ENCODE data around the gene PPP1R8.
"Not testable (repeated sequence)": the region's sequence is repeated elsewhere in the genome, so short reads cannot be mapped to it uniquely, and the experiment has no call there.

PPP1R8 gene

DNA sequence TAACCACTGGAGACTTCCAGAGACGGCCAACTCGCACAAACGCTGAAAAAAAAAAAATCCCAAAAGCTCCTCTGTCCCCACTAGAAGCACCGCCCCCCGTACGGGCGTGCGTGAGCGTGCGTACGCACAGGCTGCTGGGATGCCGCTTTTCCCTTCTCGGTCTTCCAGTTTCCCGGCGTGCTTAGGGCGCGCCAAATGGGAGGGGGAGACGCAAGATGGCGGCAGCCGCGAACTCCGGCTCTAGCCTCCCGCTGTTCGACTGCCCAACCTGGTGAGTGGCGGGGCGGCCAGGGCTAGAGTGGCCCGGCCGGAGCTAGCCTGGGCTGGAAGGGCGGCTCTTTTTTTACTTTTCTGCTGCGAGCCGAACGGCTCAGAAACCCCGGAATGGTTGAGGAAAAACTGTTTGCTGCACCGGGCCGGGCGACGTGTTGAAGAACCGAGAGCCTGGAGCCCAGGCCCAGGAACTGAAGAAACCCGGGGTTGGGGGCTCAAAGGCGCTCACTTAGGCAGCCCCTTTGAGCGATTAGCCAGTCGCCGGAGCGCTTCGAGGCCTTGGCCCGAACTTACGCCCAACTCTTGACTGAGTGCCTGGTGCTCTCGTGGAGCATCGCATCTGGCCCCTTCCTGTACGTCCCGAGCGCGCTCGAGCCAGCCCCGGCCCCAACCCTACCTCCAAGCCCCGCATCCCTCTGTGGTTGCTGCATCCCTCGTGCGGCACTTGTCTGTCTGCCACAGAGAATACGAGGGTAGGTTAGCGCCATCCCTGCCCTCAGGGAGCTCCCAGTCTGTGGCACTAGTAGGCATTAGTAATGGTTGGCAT is at the start of gene PPP1R8:
Gene PPP1R8, plus strand, starts transcription at position 162 of the 820 bp plus-strand sequence. Its CDS starts 54 bp downstream, at position 216.
- peak; percentile 56 to 93 for DNase-seq

GRCh38 chr1:27782950-27783349 is 47.6 kb upstream of the PPP1R8 start:
- DNase-seq, result no peak

GRCh38 chr1:27784700-27785099 is 45.9 kb upstream of the PPP1R8 start:
- DNase-seq, result no peak

DNA sequence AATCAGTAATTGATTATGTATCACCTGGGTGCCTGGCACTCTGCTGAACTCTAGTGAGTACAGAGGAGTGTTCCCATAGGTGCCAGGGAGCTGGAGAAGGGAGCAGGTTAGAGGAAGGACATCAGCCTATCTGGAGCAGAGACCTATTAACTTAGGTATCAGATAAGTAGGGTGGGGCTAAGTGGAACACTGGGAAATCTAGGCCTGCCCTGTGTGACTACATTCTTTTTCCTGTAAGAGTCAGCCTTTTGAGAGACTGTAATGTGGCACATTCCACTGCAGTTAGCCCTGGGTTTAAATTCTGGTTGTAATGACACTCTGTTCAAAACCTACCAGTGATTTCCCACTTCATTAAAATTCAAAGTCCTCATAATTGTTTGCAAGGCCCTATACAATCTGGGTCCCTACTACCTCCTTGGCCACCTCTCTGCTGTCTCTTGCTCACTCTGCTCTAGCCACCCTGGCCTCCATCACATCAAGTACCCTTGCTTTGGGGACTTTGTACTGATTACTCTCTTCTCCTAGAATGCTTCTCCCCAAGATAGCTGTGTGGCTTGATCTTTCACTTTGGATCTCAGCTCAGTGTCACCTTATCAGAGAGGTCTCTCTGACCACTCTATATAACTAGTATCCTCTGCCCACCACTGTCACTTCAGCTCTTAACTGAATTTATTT is 44.7 kb upstream of the PPP1R8 start:
- no peak for DNase-seq

GRCh38 chr1:27787895-27788294 is 42.7 kb upstream of the PPP1R8 start:
- DNase-seq, result no peak

GRCh38 chr1:27789540-27790041 is 41.0 kb upstream of the PPP1R8 start:
- peak in 1 of 2 donors; percentile 19 for DNase-seq

- DNase-seq, result not testable (repeated sequence)
Observed at GRCh38 chr1:27790270-27790669, 40.3 kb upstream of the PPP1R8 start.

DNA sequence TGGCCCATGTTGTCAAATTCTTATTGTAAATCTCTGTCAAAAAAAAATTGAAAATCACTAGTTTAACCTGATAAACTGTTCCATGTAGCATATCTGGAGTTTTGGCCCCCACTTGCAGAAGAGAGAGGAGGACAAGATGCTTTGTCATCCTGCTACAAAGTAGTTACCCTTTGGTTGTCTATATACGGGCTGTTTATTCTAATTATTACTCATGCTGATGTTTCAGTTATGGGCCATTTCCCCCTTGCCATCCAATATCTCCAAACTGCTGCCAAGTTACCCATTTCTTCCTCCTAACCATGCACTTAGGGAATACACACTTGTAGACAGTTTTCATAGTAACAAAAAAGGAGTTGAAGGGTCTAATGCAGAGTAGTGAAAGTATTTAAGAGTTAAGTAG is 35.0 kb upstream of the PPP1R8 start:
- DNase-seq, result no peak

GRCh38 chr1:27804791-27805190 is 25.8 kb upstream of the PPP1R8 start:
- no peak for DNase-seq

GRCh38 chr1:27806758-27807157 is 23.8 kb upstream of the PPP1R8 start:
- no peak for DNase-seq

- no peak for DNase-seq
Observed at GRCh38 chr1:27807385-27807784, 23.2 kb upstream of the PPP1R8 start.

DNA sequence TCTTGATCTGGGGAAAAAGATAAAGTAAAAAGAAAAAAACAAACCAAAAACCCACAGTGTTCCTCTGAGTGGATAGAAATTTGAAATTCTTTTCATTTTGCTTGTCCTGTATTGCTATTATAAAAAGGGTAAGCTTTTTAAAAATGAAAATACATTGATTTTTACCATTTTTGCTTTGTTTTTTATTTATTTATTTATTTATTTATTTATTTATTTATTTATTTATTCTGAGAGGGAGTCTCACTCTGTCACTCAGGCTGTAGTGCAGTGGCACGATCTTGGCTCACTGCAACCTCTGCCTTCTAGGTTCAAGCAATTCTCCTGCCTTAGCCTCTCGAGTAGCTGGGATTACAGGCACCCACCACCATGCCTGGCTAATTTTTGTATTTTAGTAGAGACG is 22.5 kb upstream of the PPP1R8 start:
- not testable (repeated sequence) for DNase-seq

GRCh38 chr1:27809883-27810282 is 20.7 kb upstream of the PPP1R8 start:
- DNase-seq, result no peak

GRCh38 chr1:27811741-27812500 is 18.7 kb upstream of the PPP1R8 start:
- no peak for DNase-seq

- DNase-seq, result no peak
Observed at GRCh38 chr1:27816921-27817630, 13.5 kb upstream of the PPP1R8 start.

- no peak for DNase-seq
Observed at GRCh38 chr1:27821761-27822315, 8.7 kb upstream of the PPP1R8 start.

GRCh38 chr1:27823784-27824183 is 6.8 kb upstream of the PPP1R8 start:
- no peak for DNase-seq

GRCh38 chr1:27824411-27824810 is 6.2 kb upstream of the PPP1R8 start:
- no peak for DNase-seq

- DNase-seq, result not testable (repeated sequence)
Observed at GRCh38 chr1:27829339-27829960, 1.1 kb upstream of the PPP1R8 start.

DNA sequence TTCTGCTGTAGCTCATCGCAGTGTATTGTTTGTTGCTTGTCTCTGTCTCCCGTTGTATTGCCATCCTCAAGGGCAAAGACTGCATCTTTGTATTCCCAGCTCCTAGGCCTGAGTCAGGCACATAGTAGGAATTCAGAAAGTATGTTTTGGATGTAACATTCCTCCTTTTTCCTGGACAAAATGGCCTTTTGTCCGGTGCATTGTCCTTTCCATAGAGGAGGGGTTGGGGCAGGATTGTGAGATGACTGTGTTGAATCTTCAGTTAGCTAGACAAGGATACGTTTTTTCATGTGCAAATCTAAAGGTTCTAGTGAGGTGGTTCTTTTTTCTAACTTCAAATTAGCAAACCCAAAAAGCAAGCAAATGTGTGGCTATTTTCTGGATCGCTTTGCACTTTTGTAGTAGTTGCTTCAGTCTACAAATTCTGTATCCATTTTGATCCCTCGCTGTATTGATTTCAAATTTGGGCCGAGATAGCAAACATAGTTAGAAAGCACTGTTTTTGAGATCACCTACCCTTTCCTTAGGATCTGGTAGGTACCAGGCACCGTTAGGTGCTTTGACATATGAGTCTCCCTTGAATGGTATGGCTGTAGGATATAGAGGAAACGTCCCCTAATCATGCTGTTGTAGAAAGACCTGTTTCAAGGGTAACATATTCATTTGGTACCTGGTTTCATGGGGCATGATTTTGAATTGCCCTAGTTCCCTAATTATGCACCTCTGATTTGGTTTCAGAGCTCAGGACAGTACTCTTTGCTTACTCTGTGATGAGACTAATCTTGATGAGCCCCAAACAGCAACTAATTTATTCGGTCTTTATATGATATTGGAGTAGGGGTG is 1.2 kb downstream of the PPP1R8 start:
- no peak for DNase-seq

- no peak for DNase-seq
Observed at GRCh38 chr1:27832762-27833161, 2.2 kb downstream of the PPP1R8 start.
